RCC 7860 (cell line): ENCODE data around the gene TBPL1.
A peak's percentile ranks its signal among the peaks of the same experiment; 100 is the strongest.
"Not testable (repeated sequence)": the region's sequence is repeated elsewhere in the genome, so short reads cannot be mapped to it uniquely, and the experiment has no call there.

Source experiments
- DNase-seq: peaks from one replicate; pipeline ENCODE4 v3.0.0-alpha.2; 2015; ENCODE audit warnings: low spot score
- FAIRE-seq: peaks from 2 replicates; lab custom pipeline; 2012; peaks lifted over from hg19 to GRCh38; lab: Jason Lieb, UNC

The TBPL1 gene

DNA sequence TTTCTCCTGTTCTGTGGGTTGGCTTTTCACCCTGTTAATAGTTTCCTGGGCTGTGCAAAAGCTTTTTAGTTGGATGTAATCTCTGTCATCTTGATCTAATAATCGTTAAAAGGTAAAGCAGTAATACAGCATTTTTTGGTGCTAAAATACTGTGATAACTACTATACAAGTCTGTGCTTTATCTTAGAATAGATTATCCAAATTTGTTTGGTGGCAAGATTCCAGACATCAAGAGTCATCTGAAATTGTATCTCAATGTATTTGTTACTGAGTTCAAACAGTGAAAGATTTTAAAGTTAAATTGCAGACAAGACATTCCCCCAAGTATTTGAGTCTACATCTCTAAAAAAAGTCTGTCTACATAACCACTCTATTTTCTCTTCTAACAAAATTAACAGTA, 18.8 kb downstream of the TBPL1 start:
- DNase-seq, result no peak
- no peak for FAIRE-seq

GRCh38 chr6:133972388-133972787, 19.4 kb downstream of the TBPL1 start:
- FAIRE-seq (no peak), DNase-seq (no peak)

- peak; percentile 89 for FAIRE-seq
Observed at GRCh38 chr6:133973109-133973971, 20.3 kb downstream of the TBPL1 start.

GRCh38 chr6:133977983-133978895, 25.2 kb downstream of the TBPL1 start:
- DNase-seq (no peak), FAIRE-seq (no peak)

More at GRCh38 chr6:133973109-133973971, 20.3 kb downstream of the TBPL1 start:
- peak; percentile 57 for DNase-seq

- FAIRE-seq, result no peak
- DNase-seq, result no peak
Observed at GRCh38 chr6:133978896-133979240, 25.8 kb downstream of the TBPL1 start.

GRCh38 chr6:133979269-133979963, 26.4 kb downstream of the TBPL1 start:
- not testable (repeated sequence) for FAIRE-seq, DNase-seq

DNA sequence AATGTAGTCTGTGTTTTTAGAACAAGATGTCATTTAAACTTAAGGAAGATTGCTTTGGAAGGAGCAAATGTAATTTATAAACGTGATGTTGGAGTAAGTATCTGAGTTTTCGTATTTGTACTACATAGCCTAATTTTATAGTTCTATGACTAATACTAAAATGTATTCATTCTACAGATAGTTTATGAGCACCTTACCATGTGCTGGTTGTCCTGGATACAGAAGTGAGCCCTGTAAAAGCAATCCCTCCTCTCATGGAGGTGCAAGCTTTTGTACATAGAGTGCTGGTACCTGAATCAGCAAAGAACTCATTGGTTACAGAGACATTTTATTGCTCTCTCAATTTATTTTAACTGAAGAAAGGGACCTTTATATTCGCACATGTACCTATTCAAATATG, 27.1 kb downstream of the TBPL1 start:
- no peak for DNase-seq
- no peak for FAIRE-seq

- FAIRE-seq (peak; percentile 80), DNase-seq (peak; percentile 73)
Observed at GRCh38 chr6:133983099-133983939, 30.3 kb downstream of the TBPL1 start.

- DNase-seq, result no peak
- no peak for FAIRE-seq
Observed at GRCh38 chr6:133985970-133986369, 32.9 kb downstream of the TBPL1 start.

DNA sequence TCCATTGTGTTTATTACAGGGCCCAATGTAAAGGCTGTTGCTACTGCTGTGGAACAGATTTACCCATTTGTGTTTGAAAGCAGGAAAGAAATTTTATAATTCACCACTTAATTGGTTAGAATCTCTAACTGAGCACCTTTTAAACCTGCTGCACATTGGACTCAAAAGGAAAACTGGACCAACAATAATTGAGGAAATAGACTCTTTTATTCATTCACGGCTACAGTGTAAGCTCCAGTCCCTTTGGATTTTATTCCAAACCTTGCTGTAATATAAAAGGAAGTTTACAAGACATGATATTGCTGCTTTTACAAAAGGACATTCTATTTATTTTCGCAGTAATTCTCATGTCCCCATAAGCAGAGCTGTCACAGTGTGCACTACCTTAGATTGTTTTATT, 33.9 kb downstream of the TBPL1 start:
- DNase-seq (no peak), FAIRE-seq (no peak)

- FAIRE-seq (no peak), DNase-seq (no peak)
Observed at GRCh38 chr6:133989525-133989924, 36.5 kb downstream of the TBPL1 start.

GRCh38 chr6:133990321-133990720, 37.3 kb downstream of the TBPL1 start:
- no peak for FAIRE-seq
- DNase-seq, result no peak

DNA sequence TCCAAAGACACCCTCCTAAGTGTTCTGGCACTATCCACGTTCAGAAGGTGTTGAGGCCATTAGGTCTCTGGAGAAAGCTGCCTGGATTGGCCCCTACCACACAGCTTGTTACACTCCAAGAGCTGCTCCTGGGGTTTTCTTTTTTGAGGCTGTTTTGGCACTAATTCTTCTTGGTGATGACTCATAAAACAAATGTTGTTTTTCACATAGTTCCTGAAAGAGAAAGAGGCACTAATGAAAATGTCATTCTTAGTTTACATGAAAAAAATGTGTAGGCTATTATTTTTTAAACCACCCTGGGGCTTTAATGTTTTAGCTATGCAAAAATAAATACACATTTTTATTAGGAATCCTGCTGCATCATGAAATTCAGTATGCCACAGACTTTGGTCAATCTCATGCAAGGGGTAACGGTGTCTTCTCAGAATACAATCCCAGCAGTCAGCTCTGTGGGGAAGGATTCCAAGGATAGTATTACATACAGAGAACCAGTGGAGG, 38.1 kb downstream of the TBPL1 start:
- DNase-seq, result no peak

GRCh38 chr6:133992992-133993680, 40.1 kb downstream of the TBPL1 start:
- DNase-seq, result no peak
- FAIRE-seq, result no peak

More for the DNA sequence above, 38.1 kb downstream of the TBPL1 start:
- FAIRE-seq, result no peak

DNA sequence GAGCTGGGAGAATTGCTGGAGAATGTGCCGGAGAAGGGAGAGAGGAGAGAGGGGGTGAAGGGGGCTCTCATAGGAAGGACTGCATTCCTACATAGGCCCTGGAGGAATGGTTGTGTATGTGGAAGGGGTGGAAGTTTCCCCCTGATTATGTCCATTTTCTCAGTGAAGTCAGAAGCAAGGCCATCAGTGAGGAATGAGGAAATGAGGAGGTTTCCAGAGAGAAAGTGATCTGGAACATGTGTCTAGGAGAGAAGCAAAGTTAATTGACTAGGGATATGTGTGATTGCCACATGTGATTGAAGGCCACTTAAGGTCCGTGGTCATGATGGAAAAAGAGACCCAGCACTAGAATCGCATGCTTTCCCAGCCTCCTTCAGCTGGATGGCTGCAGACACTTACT, 42.3 kb downstream of the TBPL1 start:
- no peak for FAIRE-seq
- no peak for DNase-seq

DNA sequence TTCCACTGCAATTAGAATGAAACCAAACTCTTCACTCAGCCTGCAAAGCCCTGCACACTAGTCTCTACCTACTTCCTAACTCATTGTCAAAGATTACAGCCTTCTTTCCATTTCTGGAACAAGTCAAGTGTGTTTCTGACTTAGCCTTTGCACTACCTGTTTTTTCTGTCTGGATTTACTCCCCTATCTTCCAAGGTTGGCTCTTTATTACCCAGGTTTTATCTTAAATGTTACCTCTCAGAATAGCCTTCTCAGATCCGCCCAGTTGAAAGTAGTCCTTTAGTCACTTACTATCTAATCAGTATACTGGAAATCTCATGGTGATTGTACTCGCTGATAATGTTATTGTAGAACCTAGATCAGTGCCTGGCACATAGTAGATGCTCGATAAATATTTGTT, 42.7 kb downstream of the TBPL1 start:
- no peak for FAIRE-seq
- no peak for DNase-seq

DNA sequence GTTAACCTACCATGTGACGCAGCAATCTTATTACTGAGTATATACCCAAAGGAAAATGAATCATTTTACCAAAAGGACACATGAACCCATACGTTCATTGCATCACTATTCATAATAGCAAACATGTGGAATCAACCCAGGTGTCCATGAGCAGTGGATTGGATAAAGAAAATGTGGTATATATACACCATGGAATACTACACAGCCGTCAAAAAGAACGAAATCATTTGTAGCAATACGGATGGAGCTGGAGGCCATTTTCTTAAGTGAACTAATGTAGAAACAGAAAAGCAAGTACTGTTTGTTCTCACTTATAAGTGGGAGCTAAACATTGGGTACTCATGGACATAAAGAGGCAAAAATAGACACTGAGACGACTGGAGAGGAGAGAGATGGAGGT, 44.2 kb downstream of the TBPL1 start:
- no peak for FAIRE-seq
- DNase-seq, result no peak

- no peak for FAIRE-seq
Observed at GRCh38 chr6:133999305-133999704, 46.3 kb downstream of the TBPL1 start.

DNA sequence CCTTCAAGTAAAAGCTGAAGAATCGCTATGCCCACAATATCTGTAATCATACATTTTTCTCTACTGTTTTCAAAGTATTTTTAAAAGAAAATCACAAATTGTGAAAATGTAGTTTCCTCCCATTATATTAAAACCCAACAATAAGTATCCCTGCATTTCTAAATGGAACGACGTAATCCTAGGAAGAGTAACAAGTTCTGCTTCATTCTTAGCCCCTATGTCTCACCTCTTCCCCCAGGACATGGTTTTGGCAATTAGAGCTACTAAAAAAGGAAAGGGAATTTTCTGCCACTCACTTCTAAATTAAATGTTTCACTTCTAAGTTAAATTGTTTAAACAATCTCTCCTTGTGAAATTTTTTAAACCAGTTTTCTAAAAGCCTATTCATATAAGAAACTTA, 47.4 kb downstream of the TBPL1 start:
- DNase-seq (no peak), FAIRE-seq (no peak)

More at GRCh38 chr6:133999305-133999704, 46.3 kb downstream of the TBPL1 start:
- DNase-seq, result no peak
